Iris pigment epithelial cell (primary cell): Measurements from ENCODE around the gene PALLD.

ENCODE experiments used
- DNase-seq: peaks from one replicate; pipeline ENCODE4 v3.0.0-alpha.2; 2011; ENCODE audit warnings: low read depth

Gene PALLD

GRCh38 chr4:168765726-168766125 lies 268.9 kb downstream of the PALLD start:
- peak; percentile 41 for DNase-seq

- DNase-seq, result peak; percentile 84
Measured at GRCh38 chr4:168766604-168767316, 269.9 kb downstream of the PALLD start.

GRCh38 chr4:168769416-168769815 lies 272.6 kb downstream of the PALLD start:
- peak; percentile 90 for DNase-seq

GRCh38 chr4:168769837-168770236 lies 273.0 kb downstream of the PALLD start:
- no peak for DNase-seq

GRCh38 chr4:168771251-168771650 lies 274.4 kb downstream of the PALLD start:
- DNase-seq, result no peak

GRCh38 chr4:168773388-168774195 lies 276.7 kb downstream of the PALLD start:
- DNase-seq, result no peak

- DNase-seq, result no peak
Measured at GRCh38 chr4:168776382-168776781, 279.5 kb downstream of the PALLD start.

- no peak for DNase-seq
Measured at GRCh38 chr4:168777277-168777965, 280.6 kb downstream of the PALLD start.

GRCh38 chr4:168781341-168781740 lies 284.5 kb downstream of the PALLD start:
- DNase-seq, result no peak

- no peak for DNase-seq
Measured at GRCh38 chr4:168781926-168782325, 285.1 kb downstream of the PALLD start.

GRCh38 chr4:168782439-168782838 lies 285.6 kb downstream of the PALLD start:
- no peak for DNase-seq

- no peak for DNase-seq
Measured at GRCh38 chr4:168784786-168785461, 288.1 kb downstream of the PALLD start.

GRCh38 chr4:168787334-168787733 lies 290.5 kb downstream of the PALLD start:
- no peak for DNase-seq

GRCh38 chr4:168787801-168788595 lies 291.1 kb downstream of the PALLD start:
- DNase-seq, result no peak

- no peak for DNase-seq
Measured at GRCh38 chr4:168790898-168791297, 294.0 kb downstream of the PALLD start.

GRCh38 chr4:168791376-168791775 lies 294.5 kb downstream of the PALLD start:
- no peak for DNase-seq

- DNase-seq, result no peak
Measured at GRCh38 chr4:168793542-168793941, 296.7 kb downstream of the PALLD start.

- DNase-seq, result no peak
Measured at GRCh38 chr4:168794092-168794707, 297.3 kb downstream of the PALLD start.

- peak; percentile 43 for DNase-seq
Measured at GRCh38 chr4:168794881-168795280, 298.0 kb downstream of the PALLD start.

- DNase-seq, result no peak
Measured at GRCh38 chr4:168795346-168795745, 298.5 kb downstream of the PALLD start.
